Globus pallidus (tissue), 1 donor: Measurements from ENCODE around the gene ZDHHC14.
A peak's percentile ranks its signal among the peaks of the same experiment; 100 is the strongest.

Source experiments
- DNase-seq: peaks from one replicate; pipeline ENCODE4 v3.0.0-alpha.2; 2015; ENCODE audit warnings: low spot score

Gene ZDHHC14

GRCh38 chr6:157600807-157601206, 219.8 kb downstream of the ZDHHC14 start:
- DNase-seq = no peak

DNA sequence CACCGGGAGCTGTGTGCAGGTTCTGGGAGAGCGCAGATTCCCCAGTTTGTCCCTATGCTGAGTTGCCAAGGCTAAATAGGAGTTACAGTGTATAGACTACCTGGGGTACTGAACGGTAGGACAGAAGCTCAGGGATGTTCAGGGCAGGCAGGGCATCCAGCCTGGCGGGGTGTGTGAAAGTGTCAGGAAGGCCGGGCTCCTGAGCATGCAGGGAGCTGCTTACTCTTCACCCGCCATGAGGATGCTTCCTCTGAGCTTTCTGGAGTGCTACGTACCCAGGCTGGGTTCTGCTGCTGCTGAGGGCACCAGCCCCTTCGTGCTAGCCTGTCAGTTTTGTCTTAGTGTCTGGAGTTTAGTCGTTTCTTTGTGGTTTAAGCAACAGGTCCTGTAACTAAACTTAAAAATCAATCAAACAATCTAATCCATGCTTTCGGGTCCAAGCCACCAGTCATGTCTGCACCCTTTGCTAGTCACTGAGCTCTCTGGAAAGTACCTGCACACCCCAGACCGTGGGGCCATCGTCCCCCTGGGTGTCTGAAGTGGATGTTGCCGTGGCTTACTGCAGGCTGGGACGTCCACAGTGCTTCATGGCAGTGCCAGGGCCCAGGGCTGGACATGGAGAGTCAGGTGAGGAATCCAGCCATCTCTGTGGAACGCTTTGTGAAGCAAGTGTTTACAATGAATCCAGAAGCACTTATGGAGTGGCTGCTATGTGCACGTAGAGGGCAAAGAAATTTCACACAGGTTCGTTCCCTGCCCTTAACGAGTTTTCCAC, 221.7 kb downstream of the ZDHHC14 start:
- no peak for DNase-seq

- DNase-seq = no peak
These were observed 222.4 kb downstream of the ZDHHC14 start for GRCh38 chr6:157603314-157603940.

DNA sequence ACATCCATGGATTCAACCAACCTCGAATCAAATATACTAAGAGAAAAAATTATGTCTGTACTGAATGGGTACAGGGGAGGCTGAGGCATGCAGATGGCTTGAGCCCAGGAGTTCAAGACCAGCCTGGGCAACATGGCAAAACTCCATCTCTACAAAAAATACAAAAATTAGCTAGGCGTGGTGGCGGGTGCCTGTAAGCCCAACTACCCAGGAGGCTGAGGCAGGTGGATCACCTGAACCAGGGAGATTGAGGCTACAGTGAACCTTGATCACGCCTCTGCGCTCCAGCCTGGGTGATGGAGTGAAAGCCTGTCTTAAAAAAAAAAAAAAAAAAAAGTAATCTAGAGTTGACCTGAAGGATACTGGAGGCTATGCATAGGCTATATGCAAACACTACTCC, 223.0 kb downstream of the ZDHHC14 start:
- DNase-seq = no peak

GRCh38 chr6:157604816-157605215, 223.8 kb downstream of the ZDHHC14 start:
- no peak for DNase-seq

DNA sequence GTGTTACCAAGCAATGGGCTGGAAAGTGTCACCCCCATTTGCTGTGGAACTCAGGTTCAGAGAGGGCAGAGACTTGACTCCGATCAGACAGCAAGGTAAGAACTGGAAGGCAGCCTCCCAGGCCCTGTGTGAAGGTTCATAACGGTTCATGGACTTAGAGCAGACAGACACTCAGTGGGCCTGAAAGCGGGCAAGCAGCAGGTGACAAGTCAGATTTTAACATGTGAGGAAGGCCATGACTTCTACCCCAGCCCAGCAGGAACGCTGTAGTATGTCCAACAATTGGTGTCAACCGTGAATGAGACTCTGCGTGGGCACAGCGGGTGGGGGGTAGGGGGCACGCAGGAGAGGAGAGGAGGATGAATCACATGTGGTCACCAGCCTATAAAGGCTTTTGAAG, 224.5 kb downstream of the ZDHHC14 start:
- DNase-seq = no peak

DNA sequence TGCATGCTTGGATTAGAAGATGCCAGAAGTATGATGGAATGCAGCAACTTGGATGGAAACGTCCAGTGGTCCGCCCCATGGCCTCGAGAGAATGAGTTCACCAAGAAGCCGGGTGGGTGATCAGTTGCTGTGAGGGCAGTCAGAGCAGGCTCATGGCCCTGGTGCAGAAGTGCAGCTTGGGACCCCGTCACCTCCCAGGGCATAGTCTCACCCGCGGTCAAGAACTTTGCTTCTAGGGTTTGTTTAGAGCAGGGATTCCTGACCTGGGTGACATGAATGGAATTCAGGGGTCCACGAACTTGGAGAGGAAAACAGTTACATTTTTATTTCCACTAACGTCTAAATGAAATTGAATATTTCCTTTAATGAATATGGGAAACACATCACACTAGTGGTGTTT, 225.5 kb downstream of the ZDHHC14 start:
- DNase-seq = no peak

DNA sequence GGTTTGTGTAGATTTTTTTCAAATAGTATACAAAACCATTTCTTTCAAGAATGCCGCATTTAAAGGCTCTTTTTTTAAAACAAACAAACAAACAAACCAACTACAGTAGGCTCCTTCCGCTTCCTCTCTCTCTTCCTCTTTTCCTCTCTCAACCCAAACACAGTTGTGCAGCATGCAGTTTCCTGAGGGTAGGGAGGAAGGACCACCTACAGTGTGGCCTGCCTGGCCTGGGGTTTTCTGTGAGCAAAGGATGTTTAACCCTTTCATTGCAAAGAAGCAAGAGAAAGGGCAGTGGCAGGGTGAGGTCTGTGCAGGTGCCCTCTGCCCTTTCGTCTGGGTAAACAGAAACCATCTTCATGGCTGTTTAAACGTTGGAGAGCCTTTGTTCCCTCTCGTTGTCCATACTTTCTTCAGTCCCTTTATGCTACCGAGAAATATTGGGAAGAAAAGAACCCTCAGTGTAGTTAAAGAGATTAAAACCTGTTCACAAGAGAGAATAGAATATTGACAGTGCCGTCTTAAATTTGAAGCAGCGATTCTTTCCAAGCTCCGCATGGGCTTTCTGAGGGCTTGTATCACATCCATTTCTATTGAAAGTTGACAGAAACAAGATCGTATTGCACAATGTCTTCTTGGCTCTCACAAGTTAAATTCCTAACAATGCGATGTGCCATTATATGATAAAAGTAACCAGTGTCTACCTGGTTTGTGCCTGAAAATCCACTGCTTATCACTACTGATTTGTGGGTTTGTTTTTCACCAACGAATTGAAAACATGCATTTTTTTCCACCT, 226.5 kb downstream of the ZDHHC14 start:
- no peak for DNase-seq

GRCh38 chr6:157608221-157609075, 227.5 kb downstream of the ZDHHC14 start:
- DNase-seq = no peak

- DNase-seq = no peak
These were observed 228.1 kb downstream of the ZDHHC14 start for GRCh38 chr6:157609117-157609516.

GRCh38 chr6:157609556-157609955, 228.6 kb downstream of the ZDHHC14 start:
- DNase-seq = no peak

DNA sequence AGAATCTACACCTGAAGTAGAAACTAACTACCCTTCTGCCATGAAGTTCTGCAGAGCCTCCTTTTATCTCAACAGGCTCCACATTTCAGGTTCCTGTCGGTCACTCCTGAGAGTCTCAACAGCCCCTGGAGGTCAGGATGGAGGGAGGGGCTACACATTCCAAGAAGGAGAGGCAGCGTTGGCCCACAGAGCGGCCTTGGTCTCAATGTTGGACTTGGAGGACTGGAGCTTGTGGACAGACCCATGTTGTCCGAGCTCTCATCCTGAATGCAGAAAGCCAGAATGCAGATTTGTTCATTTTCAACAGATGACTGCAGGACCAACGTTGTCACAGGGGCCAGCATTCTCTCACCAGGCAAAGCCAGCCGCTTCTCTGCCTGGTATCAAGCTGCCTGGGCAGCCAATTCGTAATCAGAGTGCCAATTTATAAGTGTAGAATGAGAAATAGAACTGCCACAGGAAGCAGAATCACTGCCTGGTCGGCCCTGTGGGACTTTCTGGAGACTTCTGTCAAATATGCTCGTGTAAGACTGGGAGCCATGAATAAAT, 229.5 kb downstream of the ZDHHC14 start:
- DNase-seq = peak; percentile 20

GRCh38 chr6:157611406-157611805, 230.4 kb downstream of the ZDHHC14 start:
- DNase-seq = no peak

DNA sequence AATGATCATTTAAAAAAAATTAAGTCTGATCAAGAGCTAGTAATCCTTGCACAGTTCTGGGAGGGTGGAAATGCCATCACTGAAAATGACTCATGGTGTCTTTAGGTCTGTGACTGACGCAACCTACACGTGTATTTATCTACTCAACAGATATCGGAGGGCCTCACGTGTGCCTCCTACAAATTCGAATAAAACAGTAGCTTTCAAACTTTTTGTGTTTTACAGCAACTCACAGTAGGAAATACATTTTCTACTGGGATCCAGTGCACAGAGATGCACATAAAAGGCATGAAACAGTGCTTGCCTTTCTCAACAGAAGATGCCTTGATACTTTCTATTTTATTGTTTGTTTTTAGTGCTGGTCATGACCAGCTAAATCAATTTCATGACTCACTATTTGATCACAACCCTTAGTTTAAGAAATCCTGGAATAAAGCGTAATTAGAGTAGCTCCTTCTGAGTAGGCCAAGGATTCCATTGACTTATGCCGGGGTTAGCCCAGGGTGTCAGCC, 232.1 kb downstream of the ZDHHC14 start:
- DNase-seq = no peak

DNA sequence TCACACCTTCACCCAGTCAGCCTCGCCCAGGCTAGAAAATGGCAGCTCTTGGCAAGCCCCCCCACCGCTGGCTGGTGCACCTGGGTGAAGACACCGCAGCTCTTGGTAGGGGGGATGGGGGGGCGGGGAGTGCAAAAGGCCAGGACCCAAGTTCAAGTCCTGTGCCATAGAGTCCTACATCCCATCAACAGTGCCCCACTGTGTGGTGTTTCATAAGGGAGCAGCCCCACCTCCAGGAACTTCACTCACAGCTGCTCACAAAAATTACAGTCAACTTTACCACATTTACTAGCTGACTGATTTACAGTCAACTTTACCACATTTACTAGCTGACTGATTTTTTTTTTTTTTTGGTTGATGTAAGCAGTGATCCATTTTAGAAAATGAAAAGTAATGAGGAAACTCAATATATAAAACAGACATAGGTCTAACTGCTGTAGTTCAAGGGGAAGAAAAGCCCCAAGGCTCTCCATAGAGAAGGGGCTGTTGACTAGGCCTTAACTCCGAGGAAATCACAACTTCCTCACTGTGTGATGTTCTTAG, 233.1 kb downstream of the ZDHHC14 start:
- DNase-seq = no peak

DNA sequence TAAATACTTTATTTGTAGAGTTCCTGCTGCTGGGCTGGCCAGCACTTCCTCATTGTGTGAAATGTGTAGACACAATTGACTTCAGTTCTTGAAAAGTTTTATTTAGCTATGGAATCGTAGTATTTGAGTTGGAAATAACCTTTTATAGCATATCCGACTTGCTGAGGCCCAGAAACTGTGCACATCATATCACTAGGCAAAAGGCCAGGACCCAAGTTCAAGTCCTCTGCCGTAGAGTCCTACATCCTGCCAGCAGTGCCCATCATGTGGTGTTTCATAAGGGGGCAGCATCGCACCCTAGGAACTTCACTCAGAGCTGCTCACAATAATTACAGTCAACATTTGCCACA, 234.4 kb downstream of the ZDHHC14 start:
- DNase-seq = peak; percentile 36

DNA sequence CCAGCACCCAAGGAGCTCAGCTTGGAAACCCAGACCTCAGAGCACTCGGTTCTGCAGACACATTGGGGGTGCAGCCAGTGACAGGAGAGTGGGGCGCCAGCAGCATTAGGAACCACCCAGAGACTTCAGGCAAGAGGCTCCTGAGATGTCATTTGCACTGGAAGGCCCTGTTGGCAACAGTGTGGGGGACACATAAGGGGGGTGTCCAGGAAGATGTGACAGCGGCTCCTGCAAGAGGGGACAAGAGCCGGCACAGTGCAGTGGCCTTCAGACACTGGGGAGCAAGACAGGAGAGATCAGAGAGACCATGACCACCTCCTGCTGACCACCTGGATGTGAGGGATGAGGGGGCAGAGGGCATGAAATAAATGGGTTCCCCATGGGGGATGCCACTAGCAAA, 235.0 kb downstream of the ZDHHC14 start:
- DNase-seq = no peak

DNA sequence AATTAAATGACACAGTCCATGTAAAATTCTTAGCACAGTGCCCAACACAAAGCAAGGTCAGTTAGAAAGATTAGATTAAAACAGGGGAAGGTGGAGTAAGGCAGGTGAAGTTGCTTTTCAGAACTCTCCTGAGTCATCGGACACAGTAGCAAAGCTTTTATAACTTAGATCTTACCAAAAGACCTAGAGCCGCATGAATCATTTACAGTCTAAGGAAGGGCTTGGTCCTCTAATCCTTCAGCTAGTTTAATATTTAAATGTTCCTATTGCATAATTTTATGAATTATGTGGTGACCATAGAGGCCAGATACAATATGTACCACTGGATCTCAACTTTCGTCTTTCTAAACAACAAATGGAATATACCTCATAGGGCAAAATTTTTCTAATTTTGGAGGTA, 240.0 kb downstream of the ZDHHC14 start:
- DNase-seq = no peak

- no peak for DNase-seq
These were observed 240.4 kb downstream of the ZDHHC14 start for GRCh38 chr6:157621406-157621805.

DNA sequence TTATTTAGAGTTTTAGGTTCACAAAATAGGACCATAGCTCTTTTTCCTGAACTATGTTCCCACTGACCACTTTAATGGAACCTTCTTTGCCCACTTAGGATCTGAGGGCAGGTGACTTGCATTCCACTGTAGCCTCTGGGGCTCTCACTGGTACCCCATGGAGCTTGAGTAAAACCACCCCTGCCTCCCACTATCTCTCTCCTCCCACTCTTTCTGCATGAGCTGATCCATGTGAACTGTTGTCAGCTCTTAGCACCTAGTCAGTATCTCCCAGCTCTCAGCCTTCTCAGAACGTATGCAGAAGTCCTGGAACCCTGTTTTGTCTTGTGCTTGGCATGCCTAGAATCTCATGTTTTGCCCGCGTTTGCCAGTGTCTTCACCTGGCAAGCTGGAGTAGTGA, 241.4 kb downstream of the ZDHHC14 start:
- DNase-seq = no peak

DNA sequence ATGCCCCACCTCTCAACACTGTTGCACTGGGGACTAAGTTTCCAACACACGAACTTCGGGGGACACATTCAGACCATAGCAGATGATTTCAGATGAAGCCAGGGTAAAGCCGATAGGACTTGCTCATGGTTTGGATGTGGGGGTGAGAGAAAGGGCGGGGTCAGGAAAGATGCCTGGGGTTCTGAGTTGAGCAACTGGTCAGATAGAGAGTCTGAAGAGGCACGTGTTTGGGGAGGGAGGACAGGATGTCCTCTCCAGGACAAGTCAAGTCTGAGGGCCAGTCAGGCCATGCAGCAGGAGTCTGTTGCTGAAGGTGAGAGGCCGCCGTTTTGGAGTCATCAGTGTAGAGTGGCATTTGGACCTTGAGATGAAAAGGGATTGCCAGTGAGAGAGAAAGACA, 244.1 kb downstream of the ZDHHC14 start:
- no peak for DNase-seq
